ENCODE data around the gene GSK3B.
"Not testable (repeated sequence)": the region's sequence is repeated elsewhere in the genome, so short reads cannot be mapped to it uniquely, and the experiment has no call there.

Gene GSK3B

DNA sequence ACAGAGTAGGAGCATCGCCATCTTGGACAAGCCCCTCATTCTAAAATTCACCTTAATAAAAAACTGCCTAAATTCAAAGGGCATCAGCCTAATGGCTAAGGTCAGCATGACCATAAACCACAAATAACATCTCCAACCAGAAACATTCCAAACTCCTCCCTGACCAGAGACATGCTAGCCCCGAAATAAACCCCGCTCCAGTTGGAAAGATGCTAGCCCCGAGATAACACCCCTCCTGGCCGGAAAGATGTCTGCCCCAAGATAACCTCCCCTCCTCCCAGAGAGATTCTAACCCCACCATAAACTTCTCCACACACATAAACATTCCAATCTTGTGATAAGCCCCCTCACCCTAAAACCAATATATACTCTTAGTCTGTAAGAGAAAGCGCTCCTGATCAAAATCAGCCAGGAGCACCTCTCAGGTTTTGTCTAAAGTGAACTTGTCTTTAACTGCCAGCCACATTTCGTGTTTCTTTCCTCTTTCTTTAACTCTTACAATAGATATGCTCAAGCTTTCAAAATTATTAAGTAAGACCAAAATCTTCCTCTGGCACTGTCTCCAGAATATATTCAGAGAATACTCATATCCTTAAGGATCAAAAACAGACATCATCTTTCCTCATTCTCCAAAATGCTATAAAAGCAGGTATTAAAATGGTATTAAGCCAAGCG is 104.1 kb downstream of the GSK3B start:
- TF ChIP-seq, protein P1, sequence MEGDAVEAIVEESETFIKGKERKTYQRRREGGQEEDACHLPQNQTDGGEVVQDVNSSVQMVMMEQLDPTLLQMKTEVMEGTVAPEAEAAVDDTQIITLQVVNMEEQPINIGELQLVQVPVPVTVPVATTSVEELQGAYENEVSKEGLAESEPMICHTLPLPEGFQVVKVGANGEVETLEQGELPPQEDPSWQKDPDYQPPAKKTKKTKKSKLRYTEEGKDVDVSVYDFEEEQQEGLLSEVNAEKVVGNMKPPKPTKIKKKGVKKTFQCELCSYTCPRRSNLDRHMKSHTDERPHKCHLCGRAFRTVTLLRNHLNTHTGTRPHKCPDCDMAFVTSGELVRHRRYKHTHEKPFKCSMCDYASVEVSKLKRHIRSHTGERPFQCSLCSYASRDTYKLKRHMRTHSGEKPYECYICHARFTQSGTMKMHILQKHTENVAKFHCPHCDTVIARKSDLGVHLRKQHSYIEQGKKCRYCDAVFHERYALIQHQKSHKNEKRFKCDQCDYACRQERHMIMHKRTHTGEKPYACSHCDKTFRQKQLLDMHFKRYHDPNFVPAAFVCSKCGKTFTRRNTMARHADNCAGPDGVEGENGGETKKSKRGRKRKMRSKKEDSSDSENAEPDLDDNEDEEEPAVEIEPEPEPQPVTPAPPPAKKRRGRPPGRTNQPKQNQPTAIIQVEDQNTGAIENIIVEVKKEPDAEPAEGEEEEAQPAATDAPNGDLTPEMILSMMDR (IDR thresholded peaks at IDR 0.05; ENCODE audit: borderline replicate concordance, insufficient read depth, low read depth, low read length), result no peak
- no peak overlapping the region for H3K4me3 ChIP-seq (ENCODE audit: low read depth, low read length)

DNA sequence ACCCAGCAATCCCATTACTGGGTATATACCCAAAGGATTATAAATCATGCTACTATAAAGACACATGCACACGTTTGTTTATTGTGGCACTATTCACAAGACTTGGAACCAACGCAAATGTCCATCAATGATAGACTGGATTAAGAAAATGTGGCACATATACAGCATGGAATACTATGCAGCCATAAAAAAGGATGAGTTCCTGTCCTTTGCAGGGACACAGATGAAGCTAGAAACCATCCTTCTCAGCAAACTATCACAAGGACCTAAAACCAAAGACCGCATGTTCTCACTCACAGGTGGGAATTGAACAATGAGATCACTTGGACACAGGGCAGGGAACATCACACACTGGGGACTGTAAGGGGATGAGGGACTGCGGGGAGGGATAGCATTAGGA is 107.4 kb downstream of the GSK3B start:
- H3K4me3 ChIP-seq (ENCODE audit: low read depth, low read length), result not testable (repeated sequence)

DNA sequence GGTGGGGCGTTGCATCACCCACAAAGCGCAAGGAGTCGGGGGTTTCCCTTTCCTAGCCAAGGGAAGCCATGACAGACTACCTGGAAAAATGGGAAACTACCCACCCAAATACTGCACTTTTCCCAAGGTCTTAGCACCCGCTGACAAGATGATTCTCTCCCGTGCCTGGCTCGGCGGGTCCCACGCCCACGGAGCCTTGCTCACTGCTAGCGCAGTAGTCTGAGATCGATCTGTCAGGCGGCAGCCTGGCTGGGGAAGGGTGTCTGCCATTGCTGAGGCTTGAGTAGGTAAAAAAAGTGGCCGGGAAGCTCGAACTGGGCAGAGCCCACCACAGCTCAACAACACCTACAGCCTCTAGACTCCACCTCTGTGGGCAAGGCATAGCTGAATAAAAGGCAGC is 112.9 kb downstream of the GSK3B start:
- no peak overlapping the region for H3K4me3 ChIP-seq (ENCODE audit: low read depth, low read length)

DNA sequence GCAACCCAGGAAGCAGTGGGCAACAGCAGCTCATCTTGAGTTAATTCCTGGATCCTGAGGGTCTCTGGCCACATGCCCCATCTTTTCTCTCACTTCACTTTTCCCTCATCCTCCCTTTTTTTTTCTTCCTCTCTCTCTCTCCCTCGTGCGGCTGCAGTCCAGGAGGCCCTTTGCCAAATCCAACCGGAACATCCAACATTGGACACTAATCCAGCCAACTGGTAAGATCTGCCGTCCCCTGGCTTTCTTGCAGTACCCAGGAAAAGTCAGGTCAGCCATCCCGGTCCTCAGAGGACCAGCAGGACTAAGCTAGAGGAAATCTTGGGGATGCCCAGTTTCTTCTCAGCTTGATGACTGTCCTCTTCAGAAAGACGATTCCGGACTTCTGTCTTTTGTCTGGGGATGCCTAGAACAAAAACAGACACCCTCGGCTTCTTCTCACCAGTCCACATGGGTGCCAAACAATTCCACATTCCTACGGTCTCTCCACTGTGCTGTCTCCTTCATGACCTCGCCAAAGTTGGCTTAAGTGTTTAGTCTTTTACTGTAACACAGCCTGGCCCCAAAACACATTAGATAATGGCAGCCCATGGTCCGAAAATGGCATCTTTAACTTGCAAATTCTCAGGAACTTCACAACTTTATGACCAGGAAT is 115.6 kb downstream of the GSK3B start:
- no peak overlapping the region for H3K4me3 ChIP-seq (ENCODE audit: low read depth, low read length)
- TF ChIP-seq, protein P1 (IDR thresholded peaks at IDR 0.05; ENCODE audit: borderline replicate concordance, insufficient read depth, low read depth, low read length), result no peak

More for the DNA sequence above, 112.9 kb downstream of the GSK3B start:
- TF ChIP-seq, protein P1 (IDR thresholded peaks at IDR 0.05; ENCODE audit: borderline replicate concordance, insufficient read depth, low read depth, low read length), result no peak

DNA sequence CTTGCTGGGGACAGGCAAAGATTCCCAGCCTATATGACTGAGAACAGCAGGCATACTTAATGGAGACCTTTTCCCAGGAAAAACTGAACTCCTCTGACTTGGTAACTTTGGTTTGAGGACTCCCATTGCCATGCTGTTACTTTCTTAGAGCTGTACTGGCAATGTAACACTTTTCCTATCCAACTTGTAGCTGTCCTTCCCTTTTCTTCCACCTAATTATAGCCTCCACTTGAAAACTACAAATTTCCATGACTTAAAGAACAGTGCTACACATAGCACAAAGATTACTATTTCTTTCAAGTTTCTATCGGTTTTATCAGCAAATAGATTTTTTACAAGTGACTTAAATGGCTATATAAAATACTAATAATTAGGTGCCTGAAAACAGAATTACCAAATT is 116.9 kb downstream of the GSK3B start:
- TF ChIP-seq, protein P1 (IDR thresholded peaks at IDR 0.05; ENCODE audit: borderline replicate concordance, insufficient read depth, low read depth, low read length), result no peak

DNA sequence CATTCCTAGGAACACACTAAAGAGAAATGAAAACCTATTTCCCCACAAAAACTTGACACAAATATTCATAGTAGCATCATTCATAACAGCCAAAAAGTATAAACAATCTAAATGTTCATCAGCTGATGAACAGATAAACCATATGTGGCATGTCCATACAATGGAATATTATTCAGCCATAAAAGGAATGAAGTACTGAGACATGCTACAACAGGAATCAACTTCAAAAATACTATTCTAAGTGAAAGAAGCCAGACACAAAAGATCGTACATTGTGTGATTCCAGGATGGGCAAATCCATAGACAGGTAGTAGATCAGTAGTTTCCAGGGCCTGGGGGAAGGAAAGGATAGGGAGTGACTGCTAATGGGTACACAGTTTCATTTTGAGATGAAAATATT is 118.0 kb downstream of the GSK3B start:
- TF ChIP-seq, protein P1 (IDR thresholded peaks at IDR 0.05; ENCODE audit: borderline replicate concordance, insufficient read depth, low read depth, low read length), result no peak
- no peak overlapping the region for H3K4me3 ChIP-seq (ENCODE audit: low read depth, low read length)

More for the DNA sequence above, 116.9 kb downstream of the GSK3B start:
- H3K4me3 ChIP-seq (ENCODE audit: low read depth, low read length), result no peak overlapping the region

DNA sequence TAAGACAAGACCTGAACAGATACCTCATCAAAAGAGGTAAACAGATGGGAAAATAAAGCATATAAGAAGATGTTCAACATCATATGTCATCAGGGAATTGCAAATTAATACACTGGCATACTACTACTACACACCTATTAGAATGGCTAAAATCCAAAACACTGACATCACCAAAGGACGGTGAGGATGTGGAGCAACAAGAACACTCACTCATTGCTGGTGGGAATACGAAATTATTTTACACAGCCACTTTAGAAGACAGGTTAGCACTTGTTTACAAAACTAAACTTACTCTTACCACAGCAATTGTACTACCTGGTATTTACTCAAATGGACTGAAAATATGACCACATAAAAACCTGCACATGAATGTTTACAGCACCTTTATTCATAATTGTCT is 119.6 kb downstream of the GSK3B start:
- TF ChIP-seq, protein P1 (IDR thresholded peaks at IDR 0.05; ENCODE audit: borderline replicate concordance, insufficient read depth, low read depth, low read length), result no peak
- no peak overlapping the region for H3K4me3 ChIP-seq (ENCODE audit: low read depth, low read length)

All from GM12875 (cell line).